GM20431 (cell line): Measurements from ENCODE around the gene MASTL.
"Not testable (repeated sequence)": the region's sequence is repeated elsewhere in the genome, so short reads cannot be mapped to it uniquely, and the experiment has no call there.

ENCODE experiments used
- in situ Hi-C: fragments of 300-500 bp; cut with MseI, MboI; formaldehyde crosslinking; loops from one replicate; pipeline ENCODE4 v1.15.0; 2020; ENCODE audit warnings: low sequenced_read_pairs; ENCODE audit not compliant: unreplicated experiment

Gene MASTL

GRCh38 chr10:27155066-27155754 is at the start of gene MASTL:
Gene MASTL, plus strand, starts transcription at chr10:27155352. Its CDS starts 75 bp downstream, at chr10:27155427.
- in situ Hi-C loops = no loop called here

GRCh38 chr10:27108165-27108564 is 47.0 kb upstream of the MASTL start:
- in situ Hi-C loops = no loop called here

GRCh38 chr10:27134371-27134770 is 20.8 kb upstream of the MASTL start:
- in situ Hi-C loops = no loop called here

- in situ Hi-C loops = no loop called here
These were observed 16.9 kb upstream of the MASTL start for GRCh38 chr10:27138277-27138676.

GRCh38 chr10:27143686-27144085 is 11.5 kb upstream of the MASTL start:
- in situ Hi-C loops = no loop called here

- in situ Hi-C loops = no loop called here
These were observed 9.2 kb upstream of the MASTL start for GRCh38 chr10:27145937-27146336.

GRCh38 chr10:27147701-27148100 is 7.5 kb upstream of the MASTL start:
- in situ Hi-C loops = no loop called here

GRCh38 chr10:27150261-27150660 is 4.9 kb upstream of the MASTL start:
- in situ Hi-C loops = no loop called here

- in situ Hi-C loops = no loop called here
These were observed 2.5 kb upstream of the MASTL start for GRCh38 chr10:27152687-27153086.

- in situ Hi-C loops = no loop called here
These were observed 1.8 kb upstream of the MASTL start for GRCh38 chr10:27153329-27153728.

- in situ Hi-C loops = no loop called here
These were observed 1.3 kb upstream of the MASTL start for GRCh38 chr10:27153845-27154193.

GRCh38 chr10:27156566-27156965 is 1.4 kb downstream of the MASTL start:
- in situ Hi-C loops = not testable (repeated sequence)

- in situ Hi-C loops = no loop called here
These were observed 2.0 kb downstream of the MASTL start for GRCh38 chr10:27157150-27157549.

GRCh38 chr10:27158421-27158820 is 3.3 kb downstream of the MASTL start:
- in situ Hi-C loops = no loop called here

GRCh38 chr10:27169849-27170248 is 14.7 kb downstream of the MASTL start:
- in situ Hi-C loops = no loop called here

GRCh38 chr10:27188259-27188658 is 33.1 kb downstream of the MASTL start:
- in situ Hi-C loops = no loop called here

GRCh38 chr10:27188897-27189296 is 33.7 kb downstream of the MASTL start:
- in situ Hi-C loops = no loop called here

- in situ Hi-C loops = no loop called here
These were observed 35.4 kb downstream of the MASTL start for GRCh38 chr10:27190508-27190907.

GRCh38 chr10:27192284-27192683 is 37.1 kb downstream of the MASTL start:
- in situ Hi-C loops = no loop called here

- in situ Hi-C loops = no loop called here
These were observed 42.9 kb downstream of the MASTL start for GRCh38 chr10:27197980-27198620.

GRCh38 chr10:27203806-27204205 is 48.7 kb downstream of the MASTL start:
- in situ Hi-C loops = no loop called here

GRCh38 chr10:27207350-27207749 is 52.2 kb downstream of the MASTL start:
- in situ Hi-C loops = no loop called here
